ENCODE measurements around the gene PITHD1.
"Not testable (repeated sequence)": the region's sequence is repeated elsewhere in the genome, so short reads cannot be mapped to it uniquely, and the experiment has no call there.

The PITHD1 gene

DNA sequence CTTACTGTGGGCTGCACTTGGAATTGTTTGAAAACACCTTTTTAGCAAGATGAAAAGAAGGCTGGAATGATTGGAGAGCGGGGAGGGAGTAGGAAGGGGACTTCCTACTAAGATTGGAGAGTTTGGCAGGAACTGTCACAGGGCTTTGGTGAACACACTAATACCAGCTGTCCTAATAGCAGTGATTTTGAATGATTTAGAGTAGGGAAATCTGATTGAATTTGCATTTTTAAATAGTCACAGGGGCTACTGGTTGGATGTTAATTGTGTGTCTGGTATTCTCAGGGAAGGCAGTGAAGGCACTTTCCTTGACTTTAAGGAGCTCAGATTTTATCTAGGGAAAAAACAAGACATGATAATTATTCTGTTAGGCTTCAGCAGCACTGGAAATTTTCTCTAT is 49.5 kb downstream of the PITHD1 start:
- no peak for DNase-seq

DNA sequence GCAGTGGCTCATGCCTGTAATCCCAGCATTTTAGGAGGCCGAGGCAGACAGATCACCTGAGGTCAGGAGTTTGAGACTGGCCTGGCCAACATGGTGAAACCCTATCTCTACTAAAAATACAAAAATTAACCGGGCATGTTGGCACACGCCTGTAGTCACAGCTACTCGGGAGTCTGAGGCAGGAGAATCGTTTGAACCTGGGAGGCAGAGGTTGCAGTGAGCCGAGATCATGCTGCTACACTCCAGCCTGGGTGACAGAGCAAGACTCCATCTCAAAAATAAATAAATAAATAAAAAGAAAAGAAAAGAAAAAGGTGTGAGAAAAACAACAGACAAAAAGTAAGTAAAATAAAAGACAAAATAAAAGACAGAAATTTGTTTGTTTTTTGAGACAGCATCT is 55.9 kb downstream of the PITHD1 start:
- DNase-seq, result not testable (repeated sequence)

- DNase-seq, result no peak
Observed at GRCh38 chr1:23836037-23836436, 57.8 kb downstream of the PITHD1 start.

All from NCI-H2029 (cell line).